Measurements from ENCODE around the gene IL5. TPM values are rescaled to one million over a fixed set of nuclear protein-coding genes. Genes with fewer than 3 reads are reported as not detected.
A peak's percentile ranks its signal among the peaks of the same experiment; 100 is the strongest.

The IL5 gene
- total and polyA plus RNA-seq, 7 donors: not detected

- H3K9me3 ChIP-seq: no peaks in the 10 kb centered on the region
- DNase-seq: peak; percentile 94
- H3K4me1 ChIP-seq: peaks cover 0 to 52% (median 44%) of the 10 kb centered on the region in 4 donors
- intact Hi-C loops (cut with DNase I): loop anchor here (5.0 to 10.0 kb wide), 4 partner anchors 60 to 280 kb away; partner anchors contain the start of genes RAD50, SEPTIN8 and SLC22A4
- H3K27me3 ChIP-seq: no peaks in the 10 kb centered on the region
- H3K4me3 ChIP-seq: peak overlapping the region; percentile 55 to 76 (median 62)
- no peaks in the 10 kb centered on the region for H3K36me3 ChIP-seq
- peak; percentile 3 to 86 (median 68) for TF ChIP-seq POLR2AphosphoS5 (IDR thresholded peaks at IDR 0.05)
- TF ChIP-seq CTCF (IDR thresholded peaks at IDR 0.05): no peak
- peak in 2 of 4 donors; percentile 48 to 66 for TF ChIP-seq EP300 (IDR thresholded peaks at IDR 0.05)
- TF ChIP-seq POLR2A (IDR thresholded peaks at IDR 0.05): peak in 1 of 2 donors; percentile 48
- peak overlapping the region; percentile 93 to 100 (median 98) for H3K27ac ChIP-seq
- WGBS, 2 donors: 1 to 3% methylated on average over 62 of the region's 62 CpGs
Observed at GRCh38 chr5:132496631-132497487, 46.5 kb downstream of the IL5 start.

- peak; percentile 93 for DNase-seq
- Histone ChIP-seq H3K4me1 (peaks cover 0 to 56% (median 46%) of the 10 kb centered on the region in 4 donors), H3K36me3 (no peaks in the 10 kb centered on the region), H3K4me3 (peak overlapping the region; percentile 55 to 76 (median 62)), H3K27ac (peak overlapping the region; percentile 93 to 100 (median 98)), H3K27me3 (no peaks in the 10 kb centered on the region), H3K9me3 (no peaks in the 10 kb centered on the region)
- intact Hi-C loops (cut with DNase I): loop anchor here (5.0 to 10.0 kb wide), 4 partner anchors 61 to 281 kb away; partner anchors contain the start of genes RAD50, SEPTIN8 and SLC22A4
- TF ChIP-seq CTCF (IDR thresholded peaks at IDR 0.05) (no peak), EP300 (IDR thresholded peaks at IDR 0.05) (peak in 1 of 4 donors; percentile 8)
- WGBS, 2 donors: 0% methylated on average over 18 of the region's 18 CpGs
Observed at GRCh38 chr5:132496191-132496630, 47.1 kb downstream of the IL5 start.

- Histone ChIP-seq H3K4me1 (peaks cover 0 to 54% (median 44%) of the 10 kb centered on the region in 4 donors), H3K27ac (peak overlapping the region; percentile 93 to 100 (median 98)), H3K36me3 (no peaks in the 10 kb centered on the region), H3K9me3 (no peaks in the 10 kb centered on the region), H3K27me3 (no peaks in the 10 kb centered on the region), H3K4me3 (peak overlapping the region; percentile 55 to 76 (median 62))
- DNase-seq: peak; percentile 94
- 0 to 1% methylated on average over 30 of the region's 30 CpGs for WGBS, 2 donors
- intact Hi-C loops (cut with DNase I): loop anchor here (5.0 to 10.0 kb wide), 4 partner anchors 62 to 282 kb away; partner anchors contain the start of genes RAD50, SEPTIN8 and SLC22A4
- TF ChIP-seq EP300 (IDR thresholded peaks at IDR 0.05) (peak in 3 of 4 donors; percentile 3 to 32 (median 23)), POLR2AphosphoS5 (IDR thresholded peaks at IDR 0.05) (peak in 3 of 4 donors; percentile 16 to 64 (median 63)), POLR2A (IDR thresholded peaks at IDR 0.05) (peak in 1 of 2 donors; percentile 4), CTCF (IDR thresholded peaks at IDR 0.05) (no peak)
Observed at GRCh38 chr5:132495667-132496190, 47.6 kb downstream of the IL5 start.

GRCh38 chr5:132493821-132494220 is 49.5 kb downstream of the IL5 start:
- H3K27me3 ChIP-seq: no peaks in the 10 kb centered on the region
- peaks cover 0 to 62% (median 54%) of the 10 kb centered on the region in 4 donors for H3K4me1 ChIP-seq
- H3K36me3 ChIP-seq: no peaks in the 10 kb centered on the region
- TF ChIP-seq EP300 (IDR thresholded peaks at IDR 0.05): no peak
- no peak for TF ChIP-seq CTCF (IDR thresholded peaks at IDR 0.05)
- TF ChIP-seq POLR2AphosphoS5 (IDR thresholded peaks at IDR 0.05): no peak
- intact Hi-C loops (cut with DNase I): loop anchor here (5.0 to 10.0 kb wide), 3 partner anchors 199 to 267 kb away; partner anchors contain the start of genes P4HA2 and SLC22A4
- H3K4me3 ChIP-seq: no peak overlapping the region
- no peak for DNase-seq
- no peaks in the 10 kb centered on the region for H3K9me3 ChIP-seq
- H3K27ac ChIP-seq: peak overlapping the region; percentile 93 to 100 (median 98)
- 96 to 98% methylated on average over 2 of the region's 2 CpGs for whole genome bisulfite sequencing, 2 donors
